Nephron progenitor cell (in vitro differentiated cells): ENCODE results near the gene WSCD2.

Experiments
- DNase-seq: peaks from one replicate; pipeline ENCODE4 v3.0.0; 2021
- H3K27ac Mint-ChIP-seq: 2 replicates; pipeline ENCODE4 v1.8.0; 2021; ENCODE audit warnings: mild to moderate bottlenecking, moderate library complexity, mixed read lengths
- H3K27me3 Mint-ChIP-seq: 2 replicates; pipeline ENCODE4 v1.8.0; 2021; ENCODE audit warnings: mild to moderate bottlenecking, low read depth, mixed read lengths; ENCODE audit not compliant: poor library complexity
- H3K36me3 Mint-ChIP-seq: 2 replicates; pipeline ENCODE4 v1.8.0; 2021; ENCODE audit warnings: low read depth, mixed read lengths
- H3K4me1 Mint-ChIP-seq: 2 replicates; pipeline ENCODE4 v1.8.0; 2021; ENCODE audit warnings: mixed read lengths
- H3K4me3 Mint-ChIP-seq: 2 replicates; pipeline ENCODE4 v1.8.0; 2021; ENCODE audit warnings: mild to moderate bottlenecking, moderate library complexity, mixed read lengths
- H3K9me3 Mint-ChIP-seq: 2 replicates; pipeline ENCODE4 v1.8.0; 2021; ENCODE audit warnings: mild to moderate bottlenecking, moderate library complexity, mixed read lengths
- CTCF ChIP-seq: fragments of 200-600 bp; sonication (generic); IDR thresholded peaks from 2 replicates; pipeline ENCODE4 v1.5.0; 2021; ENCODE audit warnings: antibody characterized with exemption

Gene WSCD2

GRCh38 chr12:108116254-108116653 is 12.8 kb upstream of the WSCD2 start:
- Mint-ChIP-seq H3K36me3 (no peaks in the 10 kb centered on the region), H3K27me3 (peaks cover 7% of the 10 kb centered on the region), H3K27ac (peak overlapping the region; percentile 61), H3K4me3 (no peak overlapping the region), H3K4me1 (peaks cover 55% of the 10 kb centered on the region), H3K9me3 (peaks cover 7% of the 10 kb centered on the region)
- DNase-seq: no peak
- no peak for TF ChIP-seq CTCF

GRCh38 chr12:108116699-108117098 is 12.4 kb upstream of the WSCD2 start:
- Mint-ChIP-seq H3K27ac (no peak overlapping the region), H3K4me1 (peaks cover 56% of the 10 kb centered on the region), H3K36me3 (no peaks in the 10 kb centered on the region), H3K4me3 (no peak overlapping the region), H3K27me3 (peaks cover 7% of the 10 kb centered on the region), H3K9me3 (peaks cover 7% of the 10 kb centered on the region)
- TF ChIP-seq CTCF: no peak
- no peak for DNase-seq

- Mint-ChIP-seq H3K4me3 (no peak overlapping the region), H3K9me3 (peaks cover 7% of the 10 kb centered on the region), H3K36me3 (no peaks in the 10 kb centered on the region), H3K27me3 (peaks cover 10% of the 10 kb centered on the region), H3K4me1 (peaks cover 55% of the 10 kb centered on the region), H3K27ac (no peak overlapping the region)
- no peak for TF ChIP-seq CTCF
- DNase-seq: no peak
Measured at GRCh38 chr12:108117163-108117849, 11.8 kb upstream of the WSCD2 start.

- DNase-seq: no peak
- H3K9me3 Mint-ChIP-seq: peaks cover 10% of the 10 kb centered on the region
- no peaks in the 10 kb centered on the region for H3K36me3 Mint-ChIP-seq
- no peak overlapping the region for H3K4me3 Mint-ChIP-seq
- peaks cover 10% of the 10 kb centered on the region for H3K27me3 Mint-ChIP-seq
- H3K4me1 Mint-ChIP-seq: peaks cover 49% of the 10 kb centered on the region
- TF ChIP-seq CTCF: no peak
- H3K27ac Mint-ChIP-seq: no peak overlapping the region
Measured at GRCh38 chr12:108117902-108118301, 11.2 kb upstream of the WSCD2 start.

- no peak overlapping the region for H3K4me3 Mint-ChIP-seq
- no peak overlapping the region for H3K27ac Mint-ChIP-seq
- TF ChIP-seq CTCF: no peak
- H3K27me3 Mint-ChIP-seq: peaks cover 10% of the 10 kb centered on the region
- no peaks in the 10 kb centered on the region for H3K36me3 Mint-ChIP-seq
- peaks cover 42% of the 10 kb centered on the region for H3K4me1 Mint-ChIP-seq
- peaks cover 10% of the 10 kb centered on the region for H3K9me3 Mint-ChIP-seq
- no peak for DNase-seq
Measured at GRCh38 chr12:108119126-108119973, 9.7 kb upstream of the WSCD2 start.
